H1 (cell line): ENCODE measurements around the gene RNF128. TPM values are rescaled to one million over a fixed set of nuclear protein-coding genes. Genes with fewer than 3 reads are reported as not detected.

ENCODE experiments used
- CTCF ChIA-PET: fragments of 300-600 bp; sonication (Branson Sonifier 250); formaldehyde crosslinking; loops from one replicate; lab custom pipeline; 2021; ENCODE audit not compliant: partially characterized antibody; lab: Charles Lee
- POLR2A ChIA-PET: fragments of 300-600 bp; sonication (Branson Sonifier 250); formaldehyde crosslinking; loops from one replicate; lab custom pipeline; 2021; ENCODE audit warnings: inconsistent platforms; ENCODE audit not compliant: partially characterized antibody; lab: Charles Lee
- DNase-seq, 2 experiments: peaks; one replicate each; pipeline versions ENCODE4 v3.0.0 to v3.0.0-alpha.2; 2010 to 2022; ENCODE audit warnings: low spot score in 2 of 2, low read depth in 1 of 2, mixed read lengths in 1 of 2
- FAIRE-seq: peaks from 2 replicates; lab custom pipeline; 2011; peaks lifted over from hg19 to GRCh38; lab: Jason Lieb, UNC
- H2AFZ ChIP-seq: 2 replicates; pipeline ENCODE4 v1.8.1; 2012; ENCODE audit warnings: low read length, inconsistent platforms
- H2AK5ac ChIP-seq: 2 replicates; pipeline ENCODE4 v1.6.1; 2013; ENCODE audit warnings: low read depth, low read length
- H2BK120ac ChIP-seq: replicated peaks from 2 replicates; pipeline ENCODE3; 2013; ENCODE audit warnings: low read depth, low read length, inconsistent platforms
- H2BK12ac ChIP-seq: 2 replicates; pipeline ENCODE4 v1.6.1; 2013; ENCODE audit warnings: low read depth, low read length
- H2BK15ac ChIP-seq: 2 replicates; pipeline ENCODE4 v1.6.1; 2013; ENCODE audit warnings: low read length
- H2BK20ac ChIP-seq: 2 replicates; pipeline ENCODE4 v1.6.1; 2013; ENCODE audit warnings: low read length
- H2BK5ac ChIP-seq: 2 replicates; pipeline ENCODE4 v1.6.1; 2013; ENCODE audit warnings: low read depth, low read length
- H3K14ac ChIP-seq: 2 replicates; pipeline ENCODE4 v1.6.1; 2013; ENCODE audit warnings: inconsistent platforms; ENCODE audit not compliant: insufficient read length
- H3K18ac ChIP-seq: 2 replicates; pipeline ENCODE4 v1.6.1; 2013; ENCODE audit warnings: low read length; ENCODE audit errors: extremely low read depth
- H3K23ac ChIP-seq: 2 replicates; pipeline ENCODE4 v1.6.1; 2013; ENCODE audit warnings: inconsistent platforms; ENCODE audit not compliant: insufficient read length
- H3K23me2 ChIP-seq: 2 replicates; pipeline ENCODE4 v1.6.1; 2013; ENCODE audit warnings: low read depth, low read length
- H3K27ac ChIP-seq: 2 replicates; pipeline ENCODE4 v1.6.1; 2011; ENCODE audit warnings: low read depth, low read length, inconsistent platforms
- H3K27me3 ChIP-seq, 4 experiments: replicated peaks in 1 of 4; 1 replicate in 1 of 4; 2 replicates in 3 of 4; pipeline versions ENCODE4 v1.6.1 to v1.8.1; 2011 to 2013; ENCODE audit warnings: low read length in 3 of 4, mild to moderate bottlenecking in 3 of 4, inconsistent platforms in 2 of 4, mixed read lengths in 2 of 4, moderate library complexity in 1 of 4; ENCODE audit not compliant: control insufficient read depth in 3 of 4, insufficient read depth in 3 of 4; ENCODE audit errors: extremely low read depth in 1 of 4
- H3K36me3 ChIP-seq, 4 experiments: 2 replicates each; pipeline versions ENCODE4 v1.6.1 to v1.8.1; 2011 to 2013; ENCODE audit warnings: mild to moderate bottlenecking in 4 of 4, low read length in 3 of 4, moderate library complexity in 2 of 4, control low read depth in 1 of 4, inconsistent platforms in 1 of 4; ENCODE audit not compliant: insufficient read depth in 4 of 4, control insufficient read depth in 2 of 4
- H3K4ac ChIP-seq: replicated peaks from 2 replicates; pipeline ENCODE3; 2013; ENCODE audit warnings: low read length, low read depth, mixed read lengths, inconsistent platforms; ENCODE audit not compliant: insufficient read length
- H3K4me1 ChIP-seq, 4 experiments: replicated peaks in 1 of 4; 1 replicate in 1 of 4; 2 replicates in 3 of 4; pipeline versions ENCODE4 v1.6.1 to v1.8.1; 2011 to 2013; ENCODE audit warnings: low read length in 3 of 4, inconsistent platforms in 2 of 4, mixed read lengths in 1 of 4; ENCODE audit not compliant: insufficient read depth in 4 of 4, control insufficient read depth in 3 of 4
- H3K4me2 ChIP-seq, 2 experiments: 2 replicates each; pipeline versions ENCODE4 v1.6.1 to v1.8.1; 2011 to 2013; ENCODE audit warnings: low read depth in 2 of 2, low read length in 2 of 2, control low read depth in 1 of 2, inconsistent platforms in 1 of 2, mild to moderate bottlenecking in 1 of 2; ENCODE audit not compliant: insufficient read depth in 1 of 2
- H3K4me3 ChIP-seq, 4 experiments: fragments of 200-600, 300-600 bp in 1 of 4; sonication (generic), shearing (Covaris generic), sonication (Bioruptor Twin) in 1 of 4; 2 replicates each; pipeline versions ENCODE4 v1.5.1 to v1.8.1; 2011 to 2016; ENCODE audit warnings: low read length in 4 of 4, low read depth in 3 of 4, control low read depth in 2 of 4, inconsistent platforms in 2 of 4, mild to moderate bottlenecking in 2 of 4, mixed read lengths in 1 of 4, moderate library complexity in 1 of 4; ENCODE audit not compliant: insufficient read depth in 2 of 4; ENCODE audit errors: extremely low read depth in 1 of 4
- H3K56ac ChIP-seq: replicated peaks from 2 replicates; pipeline ENCODE3; 2013; ENCODE audit warnings: low read depth, mild to moderate bottlenecking, mixed read lengths, low read length, inconsistent platforms; ENCODE audit not compliant: insufficient read length
- H3K79me1 ChIP-seq: 2 replicates; pipeline ENCODE4 v1.6.1; 2013; ENCODE audit warnings: low read depth, low read length, control low read depth
- H3K79me2 ChIP-seq, 2 experiments: 2 replicates each; pipeline versions ENCODE4 v1.6.1 to v1.8.1; 2012 to 2013; ENCODE audit warnings: low read length in 2 of 2, mild to moderate bottlenecking in 2 of 2, inconsistent platforms in 1 of 2; ENCODE audit not compliant: insufficient read depth in 2 of 2, control insufficient read depth in 1 of 2
- H3K9ac ChIP-seq, 4 experiments: replicated peaks in 1 of 4; 1 replicate in 1 of 4; 2 replicates in 3 of 4; pipeline versions ENCODE4 v1.6.1 to v1.8.1; 2011 to 2013; ENCODE audit warnings: low read depth in 3 of 4, low read length in 3 of 4, control low read depth in 2 of 4, mild to moderate bottlenecking in 2 of 4, moderate library complexity in 2 of 4, inconsistent platforms in 1 of 4; ENCODE audit errors: extremely low read depth in 1 of 4
- H3K9me3 ChIP-seq, 2 experiments: 2 replicates each; pipeline versions ENCODE4 v1.6.1 to v1.8.1; 2012 to 2013; ENCODE audit warnings: mild to moderate bottlenecking in 2 of 2, moderate library complexity in 2 of 2, control low read depth in 1 of 2, inconsistent platforms in 1 of 2, low read depth in 1 of 2, low read length in 1 of 2, mixed read lengths in 1 of 2; ENCODE audit not compliant: insufficient read depth in 2 of 2
- H4K20me1 ChIP-seq, 2 experiments: replicated peaks in 1 of 2; 2 replicates each; pipeline versions ENCODE3 to v1.8.1; 2011 to 2013; ENCODE audit warnings: inconsistent platforms in 2 of 2, low read length in 2 of 2, mild to moderate bottlenecking in 1 of 2; ENCODE audit not compliant: insufficient read depth in 2 of 2, control insufficient read depth in 1 of 2
- H4K5ac ChIP-seq: 2 replicates; pipeline ENCODE4 v1.6.1; 2013; ENCODE audit warnings: low read length, low read depth, mixed read lengths, inconsistent platforms; ENCODE audit not compliant: insufficient read length
- H4K8ac ChIP-seq: 2 replicates; pipeline ENCODE4 v1.8.0; 2013; ENCODE audit warnings: mild to moderate bottlenecking, moderate library complexity, low read length, inconsistent platforms; ENCODE audit not compliant: insufficient read depth; ENCODE audit errors: extremely low read depth
- H4K91ac ChIP-seq: replicated peaks from 2 replicates; pipeline ENCODE3; 2013; ENCODE audit warnings: low read length, mixed read lengths, inconsistent platforms; ENCODE audit not compliant: insufficient read length
- CTBP2 ChIP-seq: IDR thresholded peaks from 2 replicates; pipeline ENCODE4 v1.7.0; 2011; ENCODE audit warnings: borderline replicate concordance, mild to moderate bottlenecking, moderate library complexity, mixed read lengths, low read length; ENCODE audit not compliant: insufficient read depth, insufficient read length
- KDM4A ChIP-seq: IDR thresholded peaks from one replicate; pipeline ENCODE4 v1.7.1; 2012; ENCODE audit warnings: low read depth, mild to moderate bottlenecking, moderate library complexity, low read length, inconsistent platforms; ENCODE audit not compliant: severe bottlenecking
- POLR2AphosphoS5 ChIP-seq: IDR thresholded peaks from 2 replicates; pipeline ENCODE4 v1.6.1; 2011; ENCODE audit warnings: low read depth, low read length
- RBBP5 ChIP-seq: IDR thresholded peaks from 2 replicates; pipeline ENCODE4 v1.7.1; 2012; ENCODE audit warnings: low read depth, mild to moderate bottlenecking, inconsistent platforms, low read length, moderate library complexity, borderline replicate concordance
- SUZ12 ChIP-seq: fragments of 200-600 bp; sonication (generic); IDR thresholded peaks from 2 replicates; pipeline ENCODE4 v1.6.1; 2012; ENCODE audit warnings: mild to moderate bottlenecking, inconsistent platforms, low read length, moderate library complexity, mixed read lengths
- TAF1 ChIP-seq: IDR thresholded peaks from 2 replicates; pipeline ENCODE4 v1.6.1; 2011; ENCODE audit warnings: mild to moderate bottlenecking, low read depth, low read length
- WGBS, 2 experiments: shearing (Covaris generic) in 1 of 2; methylation state at CpG; one replicate each; pipeline versions ENCODE4 v1.1.6 to v1.1.7; 2013 to 2015; ENCODE audit warnings: low lambda C conversion rate in 2 of 2, mixed read lengths in 2 of 2, inconsistent platforms in 1 of 2, low coverage in 1 of 2, missing lambda C conversion rate in 1 of 2; ENCODE audit not compliant: insufficient replicate concordance in 2 of 2, insufficient coverage in 1 of 2, insufficient read length in 1 of 2; ENCODE audit errors: extremely low coverage in 1 of 2, missing lambda C conversion rate in 1 of 2; 5-methylcytosine and 5-hydroxymethylcytosine counted together
- long read RNA-seq, 2 experiments: library from RNA in 1 of 2; library from capped mRNA in 1 of 2; stranded (forward); transcript quantifications; one replicate each; pipeline ENCODE4 v2.0.0, GENCODE V29; 2021; ENCODE audit warnings: inconsistent platforms in 1 of 2
- polyA minus RNA-seq, 3 experiments: library from RNA; depleted of rRNA, polyadenylated mRNA; stranded (reverse); fragments of >200 nt; gene quantifications; 1 replicate in 2 of 3; 2 replicates in 1 of 3; pipeline ENCODE4 v1.2.3, GENCODE V29; 2011
- polyA plus RNA-seq, 7 experiments: library from polyadenylated mRNA; depleted of rRNA in 3 of 7; stranded (reverse) in 5 of 7; unstranded in 2 of 7; fragments of >200 nt in 5 of 7; fragments of 200-250 nt in 2 of 7; gene quantifications; 1 replicate in 5 of 7; 2 replicates in 1 of 7; 4 replicates in 1 of 7; pipeline versions ENCODE4 v1.2.1 to v1.2.3, GENCODE V29; 2011 to 2013; ENCODE audit warnings: missing spikeins in 2 of 7, mixed read lengths in 2 of 7
- total RNA-seq: library from RNA; stranded (reverse); fragmentation: NEBNext Ultra II Directional; extraction: Animal tissue kit (Norgen Biotek cat#: 25700); gene quantifications from 2 replicates; pipeline ENCODE4 v1.2.1, GENCODE V29; 2021

RNF128 gene, protein sequence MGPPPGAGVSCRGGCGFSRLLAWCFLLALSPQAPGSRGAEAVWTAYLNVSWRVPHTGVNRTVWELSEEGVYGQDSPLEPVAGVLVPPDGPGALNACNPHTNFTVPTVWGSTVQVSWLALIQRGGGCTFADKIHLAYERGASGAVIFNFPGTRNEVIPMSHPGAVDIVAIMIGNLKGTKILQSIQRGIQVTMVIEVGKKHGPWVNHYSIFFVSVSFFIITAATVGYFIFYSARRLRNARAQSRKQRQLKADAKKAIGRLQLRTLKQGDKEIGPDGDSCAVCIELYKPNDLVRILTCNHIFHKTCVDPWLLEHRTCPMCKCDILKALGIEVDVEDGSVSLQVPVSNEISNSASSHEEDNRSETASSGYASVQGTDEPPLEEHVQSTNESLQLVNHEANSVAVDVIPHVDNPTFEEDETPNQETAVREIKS
- 2.0 TPM in 2 replicates for total RNA-seq
- polyA plus RNA-seq (2011; rRNA removed), result 0.72 and 0.74 TPM in 2 replicates
- 0.88 TPM for polyA plus RNA-seq (2011; cell fraction: cytosol; rRNA removed)
- polyA plus RNA-seq (2011; cell fraction: nucleus; rRNA removed), result 0.47 TPM
- polyA plus RNA-seq (2012, experiment 1 of 2), result 0.80 to 0.93 TPM (median 0.84 TPM) in 4 replicates
- polyA plus RNA-seq (2012, experiment 2 of 2), result 0.12 TPM
- 1.4 TPM for polyA plus RNA-seq (2013, experiment 1 of 2)
- 1.7 TPM for polyA plus RNA-seq (2013, experiment 2 of 2)
- 0.63 and 0.95 TPM in 2 replicates for polyA minus RNA-seq (2011; rRNA and poly(A)+ RNA removed)
- polyA minus RNA-seq (2011; cell fraction: cytosol; rRNA and poly(A)+ RNA removed), result 1.2 TPM
- 1.5 TPM for polyA minus RNA-seq (2011; cell fraction: nucleus; rRNA and poly(A)+ RNA removed)
- long read RNA-seq, experiment 1, partial matches to known transcripts, result 0 of 4 reads
- long read RNA-seq, experiment 1, other reads (novel, unspliced or antisense), result 0 of 4 reads
- long read RNA-seq, experiment 2, result 0 reads

GRCh38 chrX:106726485-106727437, at the start of gene RNF128:
RNF128 (plus strand) TSS chrX:106726701; CDS start chrX:106726914, 213 bp downstream.
- Histone ChIP-seq H3K18ac (no peak within 1 kb of the TSS), H3K14ac (no peak within 1 kb of the TSS), H3K27ac (no peak within 1 kb of the TSS), H3K4me3 (peak within 1 kb of the TSS; percentile 47 to 72 (median 58)), H4K20me1 (no peaks in the 10 kb centered on the region), H3K79me1 (no peaks in the 10 kb centered on the region), H3K4me2 (peak within 1 kb of the TSS; percentile 60 to 85), H3K4ac (no peak within 1 kb of the TSS), H2AK5ac (no peak within 1 kb of the TSS), H3K9ac (peak within 1 kb of the TSS in 1 of 4 experiments; percentile 21; a peak in 1 of 7 replicates), H4K8ac (peak within 1 kb of the TSS; percentile 68; the same call in 1 of the 2 replicates), H3K27me3 (peaks cover 1 to 24% (median 11%) of the 10 kb centered on the region in 4 experiments; a peak in 6 of 7 replicates), H3K23ac (no peak within 1 kb of the TSS), H2BK5ac (no peak within 1 kb of the TSS), H2AFZ (peak within 1 kb of the TSS; percentile 81), H3K79me2 (no peaks in the 10 kb centered on the region), H3K36me3 (no peaks in the 10 kb centered on the region), H2BK12ac (no peak within 1 kb of the TSS), H2BK20ac (no peak within 1 kb of the TSS), H3K23me2 (peaks cover 12% of the 10 kb centered on the region; the same call in 1 of the 2 replicates), H4K5ac (no peak within 1 kb of the TSS), H3K9me3 (no peaks in the 10 kb centered on the region), H4K91ac (no peak within 1 kb of the TSS), H3K56ac (no peak within 1 kb of the TSS), H3K4me1 (peaks cover 0 to 2% (median 0%) of the 10 kb centered on the region in 4 experiments; a peak in 1 of 7 replicates), H2BK120ac (no peak within 1 kb of the TSS), H2BK15ac (no peak within 1 kb of the TSS)
- CTCF ChIA-PET, result interaction anchor here (1.9 kb wide), 1 partner anchor 107 kb away, joined by 4 read pairs; no protein-coding TSS in a partner anchor
- peak; percentile 90 for FAIRE-seq
- peak; percentile 29 to 66 for DNase-seq
- 1% methylated on average over 43 of the region's 79 CpGs; no CpG with 5 or more reads in 1 of the 2 experiments for WGBS, 2 experiments
- POLR2A ChIA-PET, result interaction anchor here (0.9 kb wide), 1 partner anchor 56 kb away, joined by 4 read pairs; no protein-coding TSS in a partner anchor
- peak; percentile 51; the same call in 1 of the 2 replicates for TF ChIP-seq SUZ12
- peak; percentile 76 for TF ChIP-seq KDM4A
- 0 out of 2 replicates have a peak, but pooled peaks have one; percentile 36 for TF ChIP-seq TAF1
- peak; percentile 62; the same call in 1 of the 2 replicates for TF ChIP-seq RBBP5
- TF ChIP-seq POLR2AphosphoS5, result 0 out of 2 replicates have a peak, but pooled peaks have one; percentile 27
- no peak for TF ChIP-seq CTBP2
